SU-DHL-6 (cell line): Measurements from ENCODE around the gene TMTC1.

ENCODE experiments used
- EZH2phosphoT487 ChIP-seq: fragments of 200-600 bp; sonication (generic), shearing (Covaris generic); conservative IDR thresholded peaks from 2 replicates; pipeline ENCODE4 v1.6.1; 2018; ENCODE audit warnings: mild to moderate bottlenecking, antibody characterized with exemption, low read length, moderate library complexity, mixed read lengths
- TF ChIP-seq, protein P1 (sequence below): fragments of 200-600 bp; sonication (generic); IDR thresholded peaks from one replicate; pipeline ENCODE4 v1.5.1; 2017; ENCODE audit warnings: antibody characterized with exemption, mild to moderate bottlenecking, low read length, moderate library complexity; ENCODE audit not compliant: insufficient read depth, poor library complexity, severe bottlenecking

DNA sequence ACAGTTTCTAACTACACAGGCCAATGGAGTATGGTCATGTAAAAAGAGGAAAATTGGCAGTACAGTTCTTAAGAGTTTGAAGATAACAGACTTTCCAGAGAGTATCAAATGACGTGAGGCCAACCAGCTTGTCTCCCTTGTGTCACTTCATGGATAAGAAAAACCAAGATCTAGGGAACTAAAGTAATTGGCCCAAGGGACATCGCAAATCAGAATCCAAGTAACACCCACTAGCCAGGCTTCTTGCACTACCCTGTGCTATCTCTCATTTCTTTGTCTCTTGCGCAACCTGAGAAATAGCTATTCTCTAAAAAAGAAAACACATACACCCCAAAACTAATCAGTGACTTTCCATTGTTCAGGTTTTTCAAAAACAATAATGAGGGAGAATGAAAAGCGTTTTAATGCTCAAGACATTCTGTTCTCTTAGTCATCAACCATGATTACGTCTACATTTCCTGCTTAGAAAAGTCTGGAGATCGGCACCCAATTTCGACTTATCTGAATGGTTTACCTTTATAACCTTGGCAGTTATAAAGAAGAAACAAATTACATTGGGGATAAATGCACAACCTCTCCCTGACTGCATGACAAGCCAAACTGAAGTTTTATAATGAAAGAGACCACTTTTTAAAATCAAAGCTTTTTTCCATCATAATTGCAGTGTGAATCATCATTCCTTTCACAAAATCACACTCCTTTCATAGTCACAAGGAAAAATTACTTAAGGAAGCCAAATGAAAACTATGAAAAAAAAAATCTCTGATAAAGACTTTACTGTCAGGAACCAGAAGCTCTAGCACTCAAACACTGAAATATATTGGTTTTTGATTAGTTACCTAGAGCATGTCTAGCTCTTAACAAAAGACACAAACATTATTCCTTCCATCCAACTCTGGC, 42.1 kb downstream of the TMTC1 start:
- TF ChIP-seq, protein P1, sequence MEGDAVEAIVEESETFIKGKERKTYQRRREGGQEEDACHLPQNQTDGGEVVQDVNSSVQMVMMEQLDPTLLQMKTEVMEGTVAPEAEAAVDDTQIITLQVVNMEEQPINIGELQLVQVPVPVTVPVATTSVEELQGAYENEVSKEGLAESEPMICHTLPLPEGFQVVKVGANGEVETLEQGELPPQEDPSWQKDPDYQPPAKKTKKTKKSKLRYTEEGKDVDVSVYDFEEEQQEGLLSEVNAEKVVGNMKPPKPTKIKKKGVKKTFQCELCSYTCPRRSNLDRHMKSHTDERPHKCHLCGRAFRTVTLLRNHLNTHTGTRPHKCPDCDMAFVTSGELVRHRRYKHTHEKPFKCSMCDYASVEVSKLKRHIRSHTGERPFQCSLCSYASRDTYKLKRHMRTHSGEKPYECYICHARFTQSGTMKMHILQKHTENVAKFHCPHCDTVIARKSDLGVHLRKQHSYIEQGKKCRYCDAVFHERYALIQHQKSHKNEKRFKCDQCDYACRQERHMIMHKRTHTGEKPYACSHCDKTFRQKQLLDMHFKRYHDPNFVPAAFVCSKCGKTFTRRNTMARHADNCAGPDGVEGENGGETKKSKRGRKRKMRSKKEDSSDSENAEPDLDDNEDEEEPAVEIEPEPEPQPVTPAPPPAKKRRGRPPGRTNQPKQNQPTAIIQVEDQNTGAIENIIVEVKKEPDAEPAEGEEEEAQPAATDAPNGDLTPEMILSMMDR, result no peak
- TF ChIP-seq EZH2phosphoT487, result no peak
